Brain microvascular endothelial cell (primary cell): ENCODE results near the gene SLC13A4.
"Not testable (repeated sequence)": the region's sequence is repeated elsewhere in the genome, so short reads cannot be mapped to it uniquely, and the experiment has no call there.

Experiments
- DNase-seq: peaks from one replicate; pipeline ENCODE4 v3.0.0-alpha.2; 2020
- H3K27ac ChIP-seq: fragments of 250-450 bp; sonication (Bioruptor Pico); 2 replicates; pipeline ENCODE4 v1.5.1; 2020; ENCODE audit warnings: mild to moderate bottlenecking, moderate library complexity
- H3K27me3 ChIP-seq: fragments of 250-450 bp; sonication (Bioruptor Pico); replicated peaks from 2 replicates; pipeline ENCODE4 v1.5.1; 2020; ENCODE audit warnings: mild to moderate bottlenecking
- H3K36me3 ChIP-seq: fragments of 250-450 bp; sonication (Bioruptor Pico); replicated peaks from 2 replicates; pipeline ENCODE4 v1.5.1; 2020; ENCODE audit warnings: mild to moderate bottlenecking
- H3K4me3 ChIP-seq: 2 replicates; pipeline ENCODE4 v1.5.1; 2011; ENCODE audit warnings: low read depth, mild to moderate bottlenecking, control low read depth, low read length, moderate library complexity
- in situ Hi-C: cut with HindIII; loops from 2 replicates; pipeline ENCODE4 v1.10.0; 2017; ENCODE audit warnings: low sequenced_read_pairs, low pct_ligation_motif_present
- TF ChIP-seq, protein P1 (sequence below): IDR thresholded peaks from 2 replicates; pipeline ENCODE4 v1.5.1; 2011; ENCODE audit warnings: low read depth, mild to moderate bottlenecking, moderate library complexity, low read length, control low read depth, inconsistent platforms; ENCODE audit errors: missing control alignments

Gene SLC13A4

DNA sequence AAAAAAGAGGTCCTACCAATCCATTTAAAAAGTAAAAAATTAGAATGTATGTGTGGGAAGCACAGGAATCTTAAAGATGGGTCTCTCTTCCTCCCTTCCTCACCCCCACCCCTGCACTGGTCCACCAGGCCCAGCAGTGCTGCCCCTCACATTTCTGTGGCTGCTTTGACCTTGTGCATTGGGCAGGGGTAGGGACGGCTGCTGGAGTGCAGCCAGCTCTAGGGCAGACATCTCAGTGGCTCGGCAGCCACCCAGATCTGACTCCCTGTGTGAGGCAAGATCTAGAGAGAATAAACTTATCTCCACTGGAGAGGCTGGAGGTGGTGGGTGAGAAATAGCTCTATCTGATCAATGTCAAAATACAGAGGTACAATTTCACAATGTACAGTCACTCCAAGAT lies 13.9 kb upstream of the SLC13A4 start:
- Histone ChIP-seq H3K27ac (no peak overlapping the region), H3K36me3 (no peaks in the 10 kb centered on the region), H3K27me3 (no peaks in the 10 kb centered on the region), H3K4me3 (no peak overlapping the region)
- DNase-seq, result no peak
- TF ChIP-seq, protein P1, sequence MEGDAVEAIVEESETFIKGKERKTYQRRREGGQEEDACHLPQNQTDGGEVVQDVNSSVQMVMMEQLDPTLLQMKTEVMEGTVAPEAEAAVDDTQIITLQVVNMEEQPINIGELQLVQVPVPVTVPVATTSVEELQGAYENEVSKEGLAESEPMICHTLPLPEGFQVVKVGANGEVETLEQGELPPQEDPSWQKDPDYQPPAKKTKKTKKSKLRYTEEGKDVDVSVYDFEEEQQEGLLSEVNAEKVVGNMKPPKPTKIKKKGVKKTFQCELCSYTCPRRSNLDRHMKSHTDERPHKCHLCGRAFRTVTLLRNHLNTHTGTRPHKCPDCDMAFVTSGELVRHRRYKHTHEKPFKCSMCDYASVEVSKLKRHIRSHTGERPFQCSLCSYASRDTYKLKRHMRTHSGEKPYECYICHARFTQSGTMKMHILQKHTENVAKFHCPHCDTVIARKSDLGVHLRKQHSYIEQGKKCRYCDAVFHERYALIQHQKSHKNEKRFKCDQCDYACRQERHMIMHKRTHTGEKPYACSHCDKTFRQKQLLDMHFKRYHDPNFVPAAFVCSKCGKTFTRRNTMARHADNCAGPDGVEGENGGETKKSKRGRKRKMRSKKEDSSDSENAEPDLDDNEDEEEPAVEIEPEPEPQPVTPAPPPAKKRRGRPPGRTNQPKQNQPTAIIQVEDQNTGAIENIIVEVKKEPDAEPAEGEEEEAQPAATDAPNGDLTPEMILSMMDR, result no peak
- in situ Hi-C loops, result no loop called here

DNA sequence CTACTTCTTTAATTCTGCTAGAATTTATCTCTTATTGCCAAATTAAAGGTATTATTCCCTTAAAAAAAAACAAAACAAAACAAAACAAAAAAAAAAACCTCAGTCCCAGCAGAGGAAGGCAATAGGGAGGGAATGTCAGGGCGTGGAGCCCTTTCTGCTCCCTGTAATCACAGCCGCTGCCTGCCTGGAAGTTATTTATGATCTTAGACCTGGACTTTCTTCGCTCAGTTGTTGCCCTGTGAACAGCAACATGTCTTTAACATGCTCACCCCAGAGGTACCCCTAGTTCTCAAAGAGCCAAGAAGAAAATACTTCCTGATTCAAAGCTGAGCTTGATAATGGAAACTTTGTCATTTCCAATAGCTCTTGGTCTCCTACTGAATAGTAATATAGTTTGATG lies 12.9 kb upstream of the SLC13A4 start:
- in situ Hi-C loops, result no loop called here
- no peaks in the 10 kb centered on the region for H3K36me3 ChIP-seq
- TF ChIP-seq, protein P1, result no peak

DNA sequence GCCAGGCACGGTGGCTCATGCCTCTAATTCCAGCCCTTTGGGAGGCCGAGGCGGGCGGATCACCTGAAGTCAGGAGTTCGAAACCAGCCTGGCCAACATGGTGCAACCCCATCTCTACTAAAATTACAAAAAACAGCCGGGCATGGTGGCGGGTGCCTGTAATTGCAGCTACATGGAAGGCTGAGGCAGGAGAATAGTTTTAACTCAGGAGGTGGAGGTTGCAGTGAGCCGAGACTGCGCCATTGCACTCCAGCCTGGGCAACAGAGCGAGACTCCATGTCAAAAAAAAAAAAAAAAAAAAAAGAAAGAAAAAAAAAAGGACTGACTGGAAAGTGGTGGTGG lies 9.3 kb upstream of the SLC13A4 start:
- H3K27me3 ChIP-seq, in situ Hi-C loops, H3K36me3 ChIP-seq: not testable (repeated sequence)

More for the DNA sequence above, 12.9 kb upstream of the SLC13A4 start:
- DNase-seq, result no peak
- H3K27me3 ChIP-seq, result no peaks in the 10 kb centered on the region
- no peak overlapping the region for H3K27ac ChIP-seq
- H3K4me3 ChIP-seq, result no peak overlapping the region

DNA sequence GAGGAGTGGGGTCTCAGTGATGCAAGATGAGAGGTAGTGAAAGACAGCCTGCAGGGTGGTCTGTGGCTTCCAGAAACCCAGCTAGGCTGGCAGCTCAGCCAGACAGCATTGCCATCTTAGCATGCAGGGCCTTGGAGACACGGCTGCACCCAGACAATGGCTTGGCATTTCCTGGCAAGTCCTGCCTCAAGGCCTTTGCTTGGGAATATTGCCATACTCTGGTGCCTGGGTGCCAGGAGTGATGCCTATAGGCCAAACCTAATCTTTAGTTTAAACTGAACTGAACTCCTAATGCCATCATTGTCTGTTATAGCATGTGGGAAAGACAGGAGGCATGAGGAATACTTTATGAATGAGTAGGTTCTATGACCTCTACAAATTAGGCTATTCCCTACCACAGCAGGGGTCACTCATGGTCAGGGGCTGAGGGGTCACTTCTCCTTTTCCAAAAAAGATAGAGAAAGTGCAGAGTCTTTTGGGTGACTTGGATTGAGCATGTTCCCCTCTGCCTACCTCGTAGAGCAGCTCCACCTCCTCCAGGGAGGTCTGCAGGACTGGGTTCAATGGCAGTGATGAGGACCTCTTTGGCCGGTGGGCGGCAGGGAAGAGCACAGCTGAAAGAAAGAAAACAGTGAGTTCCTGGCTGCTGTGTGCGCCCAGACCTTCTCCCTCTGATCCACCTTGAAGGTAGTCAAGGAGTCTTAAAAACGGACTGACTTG lies 8.8 kb upstream of the SLC13A4 start:
- no peaks in the 10 kb centered on the region for H3K36me3 ChIP-seq
- TF ChIP-seq, protein P1, result no peak
- H3K4me3 ChIP-seq, result no peak overlapping the region
- no peak overlapping the region for H3K27ac ChIP-seq
- in situ Hi-C loops, result no loop called here
- no peak for DNase-seq
- no peaks in the 10 kb centered on the region for H3K27me3 ChIP-seq

More for the DNA sequence above, 9.3 kb upstream of the SLC13A4 start:
- H3K4me3 ChIP-seq, H3K27ac ChIP-seq, DNase-seq: not testable (repeated sequence)

DNA sequence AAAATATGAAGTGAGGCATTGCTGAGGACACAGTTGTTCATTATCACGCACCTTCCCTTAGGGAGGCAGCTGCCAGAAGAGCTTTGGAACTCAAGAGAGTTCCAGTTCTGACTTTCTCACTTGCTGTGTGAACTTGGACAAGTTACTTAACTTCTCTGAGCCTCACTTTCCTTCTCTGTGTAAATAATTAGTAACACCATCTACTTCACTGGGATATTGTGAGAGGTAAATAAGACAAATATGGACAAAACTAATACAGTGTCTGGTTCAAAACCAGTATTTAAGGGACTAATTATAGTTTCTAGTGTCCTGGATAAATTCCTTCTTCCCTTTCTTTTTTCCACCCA lies 6.3 kb upstream of the SLC13A4 start:
- H3K36me3 ChIP-seq, result no peaks in the 10 kb centered on the region

DNA sequence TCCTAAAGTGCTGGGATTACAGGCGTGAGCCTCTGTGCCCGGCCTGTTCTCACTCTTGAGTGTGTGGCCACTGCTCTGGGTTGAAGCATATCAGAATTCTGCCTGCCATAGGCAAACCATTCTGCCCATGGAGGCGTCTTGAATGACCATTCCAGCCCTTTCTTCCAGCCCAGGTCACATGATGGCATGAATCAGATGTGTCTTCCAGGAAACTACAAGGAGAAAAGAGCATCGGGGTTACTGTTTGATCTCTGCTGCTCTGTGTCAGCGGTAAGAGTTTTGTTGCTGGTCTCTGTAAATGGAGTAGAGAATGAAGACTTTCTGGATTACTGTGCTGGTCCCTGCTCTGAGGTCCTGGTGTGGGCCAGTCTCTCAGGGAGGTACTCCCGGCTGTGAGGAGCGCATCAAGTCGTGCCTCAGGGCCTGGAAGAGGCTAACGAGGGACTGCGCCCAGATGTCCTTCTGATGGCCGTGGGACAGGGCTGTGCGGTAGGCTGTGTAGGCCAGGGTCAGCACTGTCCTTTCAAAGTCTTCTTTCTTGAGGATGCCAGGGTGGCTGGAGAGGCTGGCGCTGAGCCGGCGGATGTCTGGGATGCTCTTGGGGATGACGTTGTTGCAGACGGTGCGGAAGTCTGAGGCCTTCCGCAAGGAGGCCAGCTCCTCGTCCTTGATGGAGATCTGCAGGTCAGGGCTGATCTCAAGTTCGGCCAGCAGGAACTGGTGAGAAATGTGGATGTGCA lies 5.8 kb upstream of the SLC13A4 start:
- no peak overlapping the region for H3K4me3 ChIP-seq
- in situ Hi-C loops, result no loop called here
- H3K36me3 ChIP-seq, result no peaks in the 10 kb centered on the region
- H3K27ac ChIP-seq, result no peak overlapping the region
- no peak for DNase-seq
- H3K27me3 ChIP-seq, result no peaks in the 10 kb centered on the region
- TF ChIP-seq, protein P1, result no peak

More for the DNA sequence above, 6.3 kb upstream of the SLC13A4 start:
- Histone ChIP-seq H3K4me3 (no peak overlapping the region), H3K27me3 (no peaks in the 10 kb centered on the region), H3K27ac (no peak overlapping the region)
- TF ChIP-seq, protein P1, result no peak
- DNase-seq, result no peak
- in situ Hi-C loops, result no loop called here
